Muscle layer of duodenum (tissue), 2 donors: ENCODE data around the gene DENND1A.

ENCODE experiments used
- H3K27ac ChIP-seq: one replicate; pipeline ENCODE4 v1.7.0; 2013; ENCODE audit warnings: mild to moderate bottlenecking, low read length
- H3K27me3 ChIP-seq: one replicate; pipeline ENCODE4 v1.7.0; 2013; ENCODE audit warnings: low read depth, mild to moderate bottlenecking, control low read depth, low read length
- H3K36me3 ChIP-seq, 2 donors: one replicate each; pipeline ENCODE4 v1.7.0; 2013; ENCODE audit warnings: low read length in 2 of 2, control low read depth in 1 of 2, mild to moderate bottlenecking in 1 of 2; ENCODE audit not compliant: insufficient read depth in 2 of 2, control insufficient read depth in 1 of 2
- H3K4me1 ChIP-seq, 2 donors: one replicate each; pipeline ENCODE4 v1.7.0; 2013; ENCODE audit warnings: low read length in 2 of 2, mild to moderate bottlenecking in 2 of 2, control low read depth in 1 of 2, moderate library complexity in 1 of 2; ENCODE audit not compliant: insufficient read depth in 2 of 2, control insufficient read depth in 1 of 2
- H3K4me3 ChIP-seq, 2 donors: one replicate each; pipeline ENCODE4 v1.7.0; 2013; ENCODE audit warnings: low read length in 2 of 2, low read depth in 1 of 2, mild to moderate bottlenecking in 1 of 2
- H3K9me3 ChIP-seq, 2 donors: one replicate each; pipeline ENCODE4 v1.7.0; 2013; ENCODE audit warnings: low read length in 2 of 2, control low read depth in 1 of 2, mild to moderate bottlenecking in 1 of 2; ENCODE audit not compliant: control insufficient read depth in 1 of 2
- donor health status: healthy.

Gene DENND1A

DNA sequence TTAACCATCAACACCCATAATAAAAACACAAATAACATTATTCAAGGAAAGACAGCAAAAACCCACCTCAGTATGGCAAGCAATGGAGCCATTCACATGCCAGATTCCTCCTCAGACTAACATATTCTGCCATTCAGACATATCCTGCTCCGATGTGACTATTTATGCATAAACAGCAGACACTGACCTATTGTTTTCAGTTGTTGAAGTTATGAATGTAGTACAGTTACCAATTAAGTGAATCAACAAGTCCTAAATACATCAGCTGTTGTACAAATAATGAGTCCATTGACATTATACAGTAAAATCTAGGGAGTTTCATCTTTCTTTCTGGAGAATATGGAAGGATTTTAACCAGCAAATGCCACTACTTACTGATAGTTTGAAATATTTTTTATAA, 131.7 kb downstream of the DENND1A start:
- no peaks in the 10 kb centered on the region for H3K36me3 ChIP-seq
- no peaks in the 10 kb centered on the region for H3K4me1 ChIP-seq
- H3K9me3 ChIP-seq, result no peaks in the 10 kb centered on the region
- H3K4me3 ChIP-seq, result no peak overlapping the region
- H3K27ac ChIP-seq, result no peak overlapping the region
- H3K27me3 ChIP-seq, result no peaks in the 10 kb centered on the region

DNA sequence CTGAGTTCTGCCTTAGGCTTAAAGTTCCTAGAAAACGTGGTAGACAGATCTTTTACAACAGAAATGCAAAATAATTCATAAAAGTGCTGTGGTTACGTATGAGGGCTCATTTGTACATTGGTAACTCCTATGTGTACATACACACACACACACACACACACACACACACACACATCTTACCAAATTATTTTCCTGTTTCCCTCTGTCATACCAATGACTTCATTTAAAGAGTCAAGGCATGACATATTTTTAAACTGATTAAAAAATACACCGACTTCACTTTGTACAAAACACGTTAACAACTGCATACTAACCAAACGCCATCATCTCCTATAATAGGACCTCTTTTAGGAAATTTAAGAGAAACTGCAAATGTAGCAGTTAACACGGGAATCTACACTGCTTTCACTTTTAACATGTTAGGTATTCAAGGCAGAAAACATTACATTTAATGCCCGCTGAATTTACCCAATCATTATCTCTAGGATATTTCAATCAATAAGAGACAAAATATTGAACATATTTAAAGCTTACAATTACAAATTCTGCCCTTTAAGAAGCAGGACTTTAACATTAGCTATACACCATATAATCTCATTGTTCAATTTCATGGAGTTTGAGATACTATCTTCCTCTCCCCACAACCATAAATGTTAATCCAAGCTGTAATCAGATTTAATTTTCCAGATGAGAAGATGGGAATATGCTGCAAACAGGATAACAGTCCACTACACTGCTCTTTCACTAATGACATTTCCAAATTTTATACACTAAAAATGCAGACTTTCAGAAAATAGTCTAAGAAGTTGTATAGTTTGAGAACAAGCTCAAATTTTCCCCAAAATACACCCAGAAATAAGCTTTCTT, 133.1 kb downstream of the DENND1A start:
- Histone ChIP-seq H3K27ac (no peak overlapping the region), H3K9me3 (no peaks in the 10 kb centered on the region), H3K36me3 (no peaks in the 10 kb centered on the region), H3K4me3 (no peak overlapping the region), H3K27me3 (no peaks in the 10 kb centered on the region), H3K4me1 (no peaks in the 10 kb centered on the region)

DNA sequence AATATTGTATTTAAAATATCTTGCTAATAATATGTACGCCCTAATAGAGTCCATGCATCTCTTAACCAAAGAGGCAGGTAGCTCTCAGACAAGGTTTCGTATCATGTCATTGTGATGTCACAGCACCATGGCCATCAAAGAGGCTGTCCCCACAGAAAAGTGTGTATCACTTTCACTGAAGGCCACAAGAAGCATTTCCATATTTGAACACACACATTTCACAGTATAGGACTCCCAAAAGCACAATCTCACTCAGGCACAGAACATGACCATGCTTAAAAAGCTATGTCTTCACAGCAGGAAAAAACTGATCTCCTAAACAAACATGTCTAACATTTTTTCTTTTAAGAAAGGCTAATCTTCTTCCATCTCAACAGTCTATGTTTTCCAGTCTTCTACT, 133.8 kb downstream of the DENND1A start:
- Histone ChIP-seq H3K27ac (no peak overlapping the region), H3K36me3 (no peaks in the 10 kb centered on the region), H3K4me1 (no peaks in the 10 kb centered on the region), H3K9me3 (no peaks in the 10 kb centered on the region), H3K4me3 (no peak overlapping the region), H3K27me3 (no peaks in the 10 kb centered on the region)

DNA sequence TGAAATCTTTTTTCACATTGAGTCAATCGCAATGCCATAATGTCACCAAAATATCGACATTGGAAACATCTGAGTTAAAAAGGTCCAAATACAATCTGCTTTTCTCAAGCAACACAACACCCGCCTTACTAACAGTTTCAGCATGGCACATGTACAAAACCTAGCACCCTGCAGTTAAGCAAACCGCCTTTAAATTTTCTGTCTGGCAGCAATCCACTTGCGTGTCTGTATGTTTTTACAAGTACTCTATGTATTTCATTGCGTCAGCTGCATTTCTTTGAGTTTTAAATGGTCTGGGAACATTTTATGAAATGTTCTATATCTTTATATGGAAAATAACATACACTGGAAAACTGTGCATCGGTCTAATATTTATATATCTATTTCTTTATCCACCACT, 134.6 kb downstream of the DENND1A start:
- Histone ChIP-seq H3K9me3 (no peaks in the 10 kb centered on the region), H3K4me3 (no peak overlapping the region), H3K27ac (no peak overlapping the region), H3K36me3 (no peaks in the 10 kb centered on the region), H3K27me3 (no peaks in the 10 kb centered on the region), H3K4me1 (no peaks in the 10 kb centered on the region)

DNA sequence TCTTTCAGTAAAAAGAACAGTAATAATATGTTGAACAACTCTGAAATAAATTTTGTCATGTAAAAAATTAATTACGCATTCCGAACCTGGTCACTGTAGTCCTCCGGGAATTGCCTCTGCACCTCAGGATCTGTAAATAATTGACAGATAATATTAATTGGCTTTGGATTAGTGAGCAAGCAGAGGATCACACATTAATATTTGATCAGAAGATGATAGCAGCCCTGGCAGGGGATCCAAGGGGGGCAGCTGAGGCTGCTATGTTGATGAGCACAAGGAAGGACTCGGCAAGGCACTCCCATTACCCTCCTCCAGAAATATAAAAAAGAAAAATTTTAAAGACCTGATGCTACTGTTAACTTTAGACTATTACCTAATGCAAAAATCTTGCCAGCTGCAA, 137.4 kb downstream of the DENND1A start:
- no peaks in the 10 kb centered on the region for H3K9me3 ChIP-seq
- H3K27me3 ChIP-seq, result no peaks in the 10 kb centered on the region
- no peaks in the 10 kb centered on the region for H3K4me1 ChIP-seq
- no peaks in the 10 kb centered on the region for H3K36me3 ChIP-seq
- no peak overlapping the region for H3K27ac ChIP-seq
- H3K4me3 ChIP-seq, result no peak overlapping the region

DNA sequence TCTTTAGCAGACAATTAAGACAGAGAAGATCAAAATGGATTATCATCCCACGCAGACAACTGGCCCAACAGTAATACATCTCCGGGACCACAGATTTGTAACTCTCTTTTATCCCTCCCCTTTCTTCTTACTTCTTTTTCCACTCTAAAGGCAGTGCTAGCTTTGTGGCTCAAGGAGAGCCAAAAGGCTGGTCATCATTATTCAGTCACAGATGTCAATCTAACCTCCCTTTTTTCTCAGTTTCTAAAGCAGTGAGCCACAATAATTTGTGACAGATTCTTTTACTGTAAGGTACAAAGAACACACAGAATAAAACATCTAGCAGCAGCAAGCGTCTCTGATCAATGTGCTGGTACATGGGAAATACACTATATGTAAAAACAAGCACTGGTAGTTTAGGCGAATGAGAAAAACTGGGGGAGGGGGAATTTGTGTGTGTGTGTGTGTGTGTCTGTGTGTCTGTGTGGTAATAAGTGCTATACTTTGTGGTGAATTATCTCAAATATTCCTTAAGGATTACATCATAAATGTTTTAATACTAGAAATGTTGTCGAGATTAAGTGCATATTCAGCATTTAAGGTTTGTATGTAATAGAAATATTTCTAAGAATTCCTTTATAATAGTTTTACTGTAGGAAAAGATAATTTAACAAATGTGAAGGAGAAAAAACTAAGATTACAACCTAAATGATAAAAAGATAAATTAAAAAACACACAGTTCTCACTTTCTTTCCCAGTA, 140.2 kb downstream of the DENND1A start:
- no peak overlapping the region for H3K27ac ChIP-seq
- no peaks in the 10 kb centered on the region for H3K4me1 ChIP-seq
- peaks cover 0 to 3% of the 10 kb centered on the region in 2 donors for H3K36me3 ChIP-seq
- H3K4me3 ChIP-seq, result no peak overlapping the region
- no peaks in the 10 kb centered on the region for H3K27me3 ChIP-seq
- H3K9me3 ChIP-seq, result no peaks in the 10 kb centered on the region

DNA sequence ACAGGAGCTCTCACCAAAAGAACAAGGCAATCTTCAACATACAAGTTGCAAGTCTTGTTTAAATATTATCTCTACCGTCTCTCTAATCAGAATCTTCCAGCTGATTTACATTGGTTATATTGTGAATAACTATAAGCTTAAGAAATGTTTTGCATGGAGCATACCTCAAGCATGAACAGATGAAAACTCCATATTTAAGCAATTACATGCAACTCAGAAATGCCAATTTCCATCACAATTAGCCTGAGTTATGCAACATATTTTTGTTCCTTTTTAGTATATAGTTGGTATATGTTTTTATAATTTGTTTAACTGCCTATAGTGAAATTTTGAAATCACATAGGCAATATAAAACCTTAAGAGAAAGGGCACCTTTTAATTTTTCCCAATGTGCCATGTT, 142.5 kb downstream of the DENND1A start:
- Histone ChIP-seq H3K27ac (no peak overlapping the region), H3K4me1 (no peaks in the 10 kb centered on the region), H3K27me3 (no peaks in the 10 kb centered on the region), H3K4me3 (no peak overlapping the region), H3K9me3 (no peaks in the 10 kb centered on the region), H3K36me3 (peaks cover 0 to 3% of the 10 kb centered on the region in 2 donors)

DNA sequence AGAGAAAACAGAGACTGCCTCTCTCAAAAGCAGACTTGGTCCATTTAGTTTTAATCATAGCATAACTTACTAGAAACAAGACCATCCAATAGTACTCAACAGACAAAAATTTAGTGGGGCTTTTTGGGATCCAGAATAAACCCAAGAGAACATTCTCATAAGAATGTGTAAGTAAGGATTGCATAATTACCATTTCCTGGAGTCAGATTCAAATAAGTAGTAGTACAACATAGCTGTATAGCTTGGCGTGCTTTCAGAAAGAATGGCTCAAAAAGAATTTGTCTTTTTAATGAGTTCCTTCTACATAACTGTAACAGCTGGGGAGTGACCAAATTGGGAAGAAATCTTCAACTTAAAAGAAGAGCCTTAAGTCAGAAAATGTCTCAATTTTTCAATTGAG, 145.4 kb downstream of the DENND1A start:
- H3K4me1 ChIP-seq, result no peaks in the 10 kb centered on the region
- H3K4me3 ChIP-seq, result no peak overlapping the region
- peaks cover 0 to 3% of the 10 kb centered on the region in 2 donors for H3K36me3 ChIP-seq
- no peaks in the 10 kb centered on the region for H3K9me3 ChIP-seq
- no peaks in the 10 kb centered on the region for H3K27me3 ChIP-seq
- H3K27ac ChIP-seq, result no peak overlapping the region

DNA sequence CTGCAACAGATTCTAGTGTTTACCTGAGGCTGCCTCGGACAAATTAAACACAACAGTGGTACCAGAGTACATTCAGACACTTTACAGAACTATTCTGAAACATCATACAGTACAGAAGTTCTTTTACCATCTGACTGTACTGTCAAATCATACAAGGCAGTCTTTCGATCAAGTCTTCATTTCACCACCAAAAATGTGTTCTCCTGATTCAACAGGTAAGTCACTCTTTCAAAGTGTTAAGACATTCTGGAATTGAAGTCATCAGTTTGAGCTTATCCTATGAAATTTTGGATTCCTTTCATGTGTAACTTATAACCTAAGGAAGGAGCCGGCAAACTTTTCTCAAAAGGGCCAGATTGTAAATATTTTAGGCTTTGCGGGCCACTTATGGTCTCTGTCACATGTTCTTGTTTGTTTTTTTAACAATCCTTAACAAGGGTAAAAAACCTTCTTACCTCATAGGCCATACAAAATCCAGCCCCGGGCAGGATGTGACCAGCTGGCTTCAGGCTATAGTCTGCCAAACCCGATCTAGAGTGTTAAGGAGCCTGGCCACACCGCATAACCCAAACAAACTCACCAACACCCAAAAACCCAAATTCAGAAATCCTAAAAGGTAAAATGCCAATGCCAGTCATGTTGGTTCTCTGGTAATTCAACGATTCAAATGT, 151.6 kb downstream of the DENND1A start:
- no peaks in the 10 kb centered on the region for H3K27me3 ChIP-seq
- no peak overlapping the region for H3K27ac ChIP-seq
- no peak overlapping the region for H3K4me3 ChIP-seq
- H3K36me3 ChIP-seq, result no peaks in the 10 kb centered on the region
- H3K4me1 ChIP-seq, result no peaks in the 10 kb centered on the region
- H3K9me3 ChIP-seq, result no peaks in the 10 kb centered on the region

DNA sequence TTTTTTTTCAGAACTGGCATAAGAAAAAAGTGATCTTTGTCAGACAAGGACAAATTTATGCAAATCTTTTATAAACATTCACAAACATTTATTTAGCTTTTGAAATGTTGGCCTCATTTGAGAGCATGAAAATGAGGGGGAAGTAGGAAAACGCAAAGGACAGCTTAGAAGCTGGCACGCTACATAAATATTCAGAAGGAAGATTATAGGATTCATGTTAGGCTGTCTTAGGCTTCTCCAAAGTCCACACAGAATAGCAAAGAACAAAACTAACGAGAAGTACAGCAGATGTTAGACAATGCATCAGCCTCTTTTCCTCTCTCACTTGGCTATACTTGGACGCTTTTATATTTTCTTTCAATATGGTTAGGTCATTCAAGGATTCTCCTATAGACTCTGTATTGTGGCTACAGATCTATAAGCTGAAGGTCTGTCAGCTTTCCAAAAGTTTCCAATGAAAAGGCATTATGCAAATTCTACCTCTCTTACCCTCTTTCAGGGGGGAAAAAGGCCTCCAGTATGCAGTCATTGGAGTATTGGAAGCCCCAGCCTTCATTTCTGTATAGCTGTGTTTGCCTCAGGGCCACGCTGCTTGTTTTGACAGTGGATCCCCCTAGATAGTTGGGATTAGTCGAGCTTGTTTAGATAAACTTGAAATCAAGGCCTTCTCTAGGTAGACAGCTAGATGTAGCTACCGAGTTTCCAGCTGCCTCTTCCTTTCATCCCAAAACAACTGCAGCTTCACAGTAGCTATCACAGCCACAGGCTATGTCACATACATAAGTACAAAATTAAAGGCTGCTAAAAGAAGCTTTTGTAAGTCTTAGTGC, 153.0 kb downstream of the DENND1A start:
- H3K36me3 ChIP-seq, result no peaks in the 10 kb centered on the region
- H3K27me3 ChIP-seq, result no peaks in the 10 kb centered on the region
- H3K4me1 ChIP-seq, result no peaks in the 10 kb centered on the region
- H3K27ac ChIP-seq, result no peak overlapping the region
- H3K4me3 ChIP-seq, result no peak overlapping the region
- H3K9me3 ChIP-seq, result no peaks in the 10 kb centered on the region
